ENCODE measurements around the gene ST8SIA2.

DNA sequence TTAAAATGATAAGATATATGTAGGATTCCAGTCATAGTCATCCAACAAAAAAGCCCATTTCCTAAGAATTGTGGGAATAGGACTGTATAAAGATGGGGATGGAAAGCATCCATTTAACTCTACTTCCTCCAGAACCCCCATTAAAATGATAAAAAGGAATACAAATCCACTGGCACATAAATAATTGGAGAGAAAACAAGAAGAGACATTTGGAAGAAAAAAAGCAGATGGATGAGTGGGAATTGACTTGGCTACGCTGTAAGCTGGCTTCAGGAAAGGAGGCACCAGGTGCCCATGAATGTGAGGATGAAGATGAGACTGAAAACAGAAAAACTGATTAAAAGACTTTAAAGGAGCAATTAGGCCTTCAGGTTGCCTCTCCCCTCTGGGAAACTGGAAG is 91.8 kb downstream of the ST8SIA2 start:
- TF ChIP-seq ZFX (IDR thresholded peaks at IDR 0.05) = no peak
- TF ChIP-seq, protein P1, sequence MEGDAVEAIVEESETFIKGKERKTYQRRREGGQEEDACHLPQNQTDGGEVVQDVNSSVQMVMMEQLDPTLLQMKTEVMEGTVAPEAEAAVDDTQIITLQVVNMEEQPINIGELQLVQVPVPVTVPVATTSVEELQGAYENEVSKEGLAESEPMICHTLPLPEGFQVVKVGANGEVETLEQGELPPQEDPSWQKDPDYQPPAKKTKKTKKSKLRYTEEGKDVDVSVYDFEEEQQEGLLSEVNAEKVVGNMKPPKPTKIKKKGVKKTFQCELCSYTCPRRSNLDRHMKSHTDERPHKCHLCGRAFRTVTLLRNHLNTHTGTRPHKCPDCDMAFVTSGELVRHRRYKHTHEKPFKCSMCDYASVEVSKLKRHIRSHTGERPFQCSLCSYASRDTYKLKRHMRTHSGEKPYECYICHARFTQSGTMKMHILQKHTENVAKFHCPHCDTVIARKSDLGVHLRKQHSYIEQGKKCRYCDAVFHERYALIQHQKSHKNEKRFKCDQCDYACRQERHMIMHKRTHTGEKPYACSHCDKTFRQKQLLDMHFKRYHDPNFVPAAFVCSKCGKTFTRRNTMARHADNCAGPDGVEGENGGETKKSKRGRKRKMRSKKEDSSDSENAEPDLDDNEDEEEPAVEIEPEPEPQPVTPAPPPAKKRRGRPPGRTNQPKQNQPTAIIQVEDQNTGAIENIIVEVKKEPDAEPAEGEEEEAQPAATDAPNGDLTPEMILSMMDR (conservative IDR thresholded peaks at IDR 0.05) = no peak

Measured in C4-2B (cell line).